Stimulated activated naive B cell treated with anti-CD40 and anti-IgM and Interleukin-4, amounts not matched to agents 10 μg/mL and 1 μg/mL and 100 μg/mL, for 72 hours (primary cell): ENCODE data around the gene SGSH.
A peak's percentile ranks its signal among the peaks of the same experiment; 100 is the strongest.
"Not testable (repeated sequence)": the region's sequence is repeated elsewhere in the genome, so short reads cannot be mapped to it uniquely, and the experiment has no call there.

Source experiments
- ATAC-seq, 2 donors: fragments of 150-1000 bp; cut with Tn5 transposase; replicated peaks; 2 replicates each; pipeline ENCODE4 v1.10.0; 2021; ENCODE audit warnings: moderate library complexity in 1 of 2
- DNase-seq: peaks from one replicate; pipeline ENCODE4 v3.0.0; 2021
- H3K27ac Mint-ChIP-seq: one replicate; pipeline ENCODE4 v1.8.0; 2022; ENCODE audit warnings: mild to moderate bottlenecking, mixed read lengths
- H3K27me3 Mint-ChIP-seq, 2 donors: one replicate each; pipeline ENCODE4 v1.8.0; 2022; ENCODE audit warnings: mixed read lengths in 2 of 2
- H3K36me3 Mint-ChIP-seq, 2 donors: one replicate each; pipeline ENCODE4 v1.8.0; 2022; ENCODE audit warnings: mixed read lengths in 2 of 2, mild to moderate bottlenecking in 1 of 2
- H3K4me1 Mint-ChIP-seq, 2 donors: one replicate each; pipeline ENCODE4 v1.8.0; 2022; ENCODE audit warnings: mixed read lengths in 2 of 2, mild to moderate bottlenecking in 1 of 2
- H3K4me3 Mint-ChIP-seq, 2 donors: one replicate each; pipeline ENCODE4 v1.8.0; 2022; ENCODE audit warnings: mild to moderate bottlenecking in 2 of 2, mixed read lengths in 2 of 2, moderate library complexity in 1 of 2
- H3K9me3 Mint-ChIP-seq, 2 donors: one replicate each; pipeline ENCODE4 v1.8.0; 2022; ENCODE audit warnings: mixed read lengths in 2 of 2, mild to moderate bottlenecking in 1 of 2

Gene SGSH

GRCh38 chr17:80260069-80260535, 40.0 kb upstream of the SGSH start:
- H3K9me3 Mint-ChIP-seq = no peaks in the 10 kb centered on the region
- peak overlapping the region; percentile 97 for H3K27ac Mint-ChIP-seq
- H3K4me1 Mint-ChIP-seq = peaks cover 43 to 75% of the 10 kb centered on the region in 2 donors
- no peaks in the 10 kb centered on the region for H3K27me3 Mint-ChIP-seq
- DNase-seq = peak; percentile 64
- ATAC-seq = peak; percentile 53 to 66
- peak overlapping the region; percentile 87 to 98 for H3K4me3 Mint-ChIP-seq
- H3K36me3 Mint-ChIP-seq = peaks cover 3 to 11% of the 10 kb centered on the region in 2 donors

- no peak for DNase-seq
- Mint-ChIP-seq H3K4me1 (peaks cover 45 to 75% of the 10 kb centered on the region in 2 donors), H3K27ac (peak overlapping the region; percentile 97), H3K36me3 (peaks cover 1 to 8% of the 10 kb centered on the region in 2 donors), H3K9me3 (no peaks in the 10 kb centered on the region), H3K27me3 (no peaks in the 10 kb centered on the region), H3K4me3 (peak overlapping the region; percentile 87 to 98)
- no peak for ATAC-seq
Measured at GRCh38 chr17:80259457-80260068, 39.4 kb upstream of the SGSH start.

- ATAC-seq = peak in 1 of 2 donors; percentile 14
- Mint-ChIP-seq H3K4me1 (peaks cover 41 to 75% of the 10 kb centered on the region in 2 donors), H3K27ac (peak overlapping the region; percentile 83), H3K4me3 (peak overlapping the region; percentile 22 to 52)
- not testable (repeated sequence) for H3K9me3 Mint-ChIP-seq, DNase-seq, H3K27me3 Mint-ChIP-seq, H3K36me3 Mint-ChIP-seq
Measured at GRCh38 chr17:80258296-80258695, 38.2 kb upstream of the SGSH start.

- ATAC-seq (no peak), DNase-seq (no peak)
- Mint-ChIP-seq H3K36me3 (peaks cover 0 to 3% of the 10 kb centered on the region in 2 donors), H3K4me1 (peaks cover 41 to 72% of the 10 kb centered on the region in 2 donors), H3K4me3 (peak overlapping the region; percentile 2 to 22), H3K9me3 (no peaks in the 10 kb centered on the region), H3K27ac (peak overlapping the region; percentile 83), H3K27me3 (no peaks in the 10 kb centered on the region)
Measured at GRCh38 chr17:80257716-80258213, 37.6 kb upstream of the SGSH start.

GRCh38 chr17:80256034-80256350, 35.9 kb upstream of the SGSH start:
- H3K36me3 Mint-ChIP-seq = peaks cover 2 to 3% of the 10 kb centered on the region in 2 donors
- no peak overlapping the region for H3K4me3 Mint-ChIP-seq
- peaks cover 34 to 59% of the 10 kb centered on the region in 2 donors for H3K4me1 Mint-ChIP-seq
- H3K27me3 Mint-ChIP-seq = no peaks in the 10 kb centered on the region
- no peak overlapping the region for H3K27ac Mint-ChIP-seq
- H3K9me3 Mint-ChIP-seq = no peaks in the 10 kb centered on the region
- ATAC-seq = no peak
- DNase-seq = no peak

GRCh38 chr17:80254396-80255251, 34.5 kb upstream of the SGSH start:
- peaks cover 32 to 55% of the 10 kb centered on the region in 2 donors for H3K4me1 Mint-ChIP-seq
- H3K36me3 Mint-ChIP-seq = peaks cover under 1 to 2% of the 10 kb centered on the region in 2 donors
- ATAC-seq (peak; percentile 77 to 78), DNase-seq (peak; percentile 50)
- peak overlapping the region; percentile 70 for H3K27ac Mint-ChIP-seq
- no peaks in the 10 kb centered on the region for H3K27me3 Mint-ChIP-seq
- no peaks in the 10 kb centered on the region for H3K9me3 Mint-ChIP-seq
- H3K4me3 Mint-ChIP-seq = peak overlapping the region; percentile 23 to 35

- Mint-ChIP-seq H3K27ac (no peak overlapping the region), H3K9me3 (no peaks in the 10 kb centered on the region), H3K36me3 (peaks cover 0 to 2% of the 10 kb centered on the region in 2 donors), H3K4me3 (peak overlapping the region in 1 of 2 donors; percentile 16), H3K27me3 (no peaks in the 10 kb centered on the region), H3K4me1 (peaks cover 29 to 47% of the 10 kb centered on the region in 2 donors)
- DNase-seq = no peak
- no peak for ATAC-seq
Measured at GRCh38 chr17:80253631-80254395, 33.7 kb upstream of the SGSH start.

GRCh38 chr17:80252871-80253270, 32.7 kb upstream of the SGSH start:
- peaks cover 19 to 37% of the 10 kb centered on the region in 2 donors for H3K4me1 Mint-ChIP-seq
- H3K4me3 Mint-ChIP-seq = no peak overlapping the region

GRCh38 chr17:80251966-80252365, 31.8 kb upstream of the SGSH start:
- peaks cover 0 to 4% of the 10 kb centered on the region in 2 donors for H3K36me3 Mint-ChIP-seq
- no peaks in the 10 kb centered on the region for H3K9me3 Mint-ChIP-seq
- H3K27ac Mint-ChIP-seq = no peak overlapping the region
- no peak for ATAC-seq
- H3K4me1 Mint-ChIP-seq = peaks cover 15 to 31% of the 10 kb centered on the region in 2 donors
- H3K4me3 Mint-ChIP-seq = no peak overlapping the region
- no peaks in the 10 kb centered on the region for H3K27me3 Mint-ChIP-seq
- DNase-seq = no peak

More at GRCh38 chr17:80252871-80253270, 32.7 kb upstream of the SGSH start:
- Mint-ChIP-seq H3K27me3 (no peaks in the 10 kb centered on the region), H3K27ac (peak overlapping the region; percentile 21), H3K36me3 (peaks cover 0 to 4% of the 10 kb centered on the region in 2 donors), H3K9me3 (no peaks in the 10 kb centered on the region)
- DNase-seq = peak; percentile 68
- ATAC-seq = peak; percentile 84 to 88

GRCh38 chr17:80248894-80249710, 29.0 kb upstream of the SGSH start:
- H3K4me1 Mint-ChIP-seq = peaks cover 7 to 13% of the 10 kb centered on the region in 2 donors
- no peak overlapping the region for H3K4me3 Mint-ChIP-seq
- no peaks in the 10 kb centered on the region for H3K9me3 Mint-ChIP-seq
- ATAC-seq = no peak
- DNase-seq = no peak
- H3K27me3 Mint-ChIP-seq = no peaks in the 10 kb centered on the region
- peaks cover 5 to 10% of the 10 kb centered on the region in 2 donors for H3K36me3 Mint-ChIP-seq
- no peak overlapping the region for H3K27ac Mint-ChIP-seq

- Mint-ChIP-seq H3K27ac (no peak overlapping the region), H3K4me1 (peaks cover 5 to 7% of the 10 kb centered on the region in 2 donors), H3K27me3 (no peaks in the 10 kb centered on the region), H3K36me3 (peaks cover 7 to 10% of the 10 kb centered on the region in 2 donors), H3K9me3 (no peaks in the 10 kb centered on the region), H3K4me3 (no peak overlapping the region)
- DNase-seq = no peak
- no peak for ATAC-seq
Measured at GRCh38 chr17:80248001-80248893, 28.1 kb upstream of the SGSH start.

- no peaks in the 10 kb centered on the region for H3K27me3 Mint-ChIP-seq
- ATAC-seq = no peak
- H3K4me3 Mint-ChIP-seq = no peak overlapping the region
Measured at GRCh38 chr17:80247561-80247960, 27.4 kb upstream of the SGSH start.

More at GRCh38 chr17:80247561-80247960, 27.4 kb upstream of the SGSH start:
- Mint-ChIP-seq H3K9me3 (no peaks in the 10 kb centered on the region), H3K36me3 (peaks cover 9 to 16% of the 10 kb centered on the region in 2 donors), H3K27ac (no peak overlapping the region), H3K4me1 (peaks cover under 1 to 4% of the 10 kb centered on the region in 2 donors)
- no peak for DNase-seq
